Lower leg skin (tissue), 3 donors: Measurements from ENCODE around the gene MICALL2.

Experiments
- CTCF ChIP-seq, 3 donors: fragments of 450-650 bp; IDR thresholded peaks; one replicate each; pipeline ENCODE4 v1.5.1; 2016; ENCODE audit warnings: antibody characterized with exemption in 3 of 3, mild to moderate bottlenecking in 3 of 3, moderate library complexity in 2 of 3
- POLR2A ChIP-seq, 2 donors: fragments of 450-650 bp; IDR thresholded peaks; one replicate each; pipeline ENCODE4 v1.6.1; 2016 to 2017; ENCODE audit warnings: antibody characterized with exemption in 2 of 2, mild to moderate bottlenecking in 1 of 2, moderate library complexity in 1 of 2

- TF ChIP-seq CTCF (IDR thresholded peaks at IDR 0.05) (no peak), POLR2A (IDR thresholded peaks at IDR 0.05) (no peak)
Observed at GRCh38 chr7:1388703-1389335, 70.5 kb downstream of the MICALL2 start.
